ENCODE data around the gene PM20D1.

DNA sequence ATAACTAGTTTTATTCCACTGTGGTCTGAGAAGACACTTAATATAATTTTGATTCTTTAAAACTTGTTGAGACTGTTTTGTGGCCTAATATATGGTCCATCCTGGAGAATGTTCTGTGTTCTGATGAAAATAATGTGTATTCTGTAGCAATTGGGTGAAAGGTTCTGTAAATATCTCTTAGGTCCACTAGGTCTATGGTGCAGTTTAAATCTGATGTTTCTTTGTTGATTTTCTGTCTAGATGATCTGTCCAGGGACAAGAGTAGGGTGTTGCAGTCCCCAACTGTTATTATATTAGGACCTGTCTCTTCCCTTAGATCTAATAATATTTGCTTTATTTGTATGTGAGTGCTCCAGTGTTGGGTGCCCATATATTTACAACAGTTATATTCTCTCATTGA is 33.9 kb upstream of the PM20D1 start:
- TF ChIP-seq, protein P1, sequence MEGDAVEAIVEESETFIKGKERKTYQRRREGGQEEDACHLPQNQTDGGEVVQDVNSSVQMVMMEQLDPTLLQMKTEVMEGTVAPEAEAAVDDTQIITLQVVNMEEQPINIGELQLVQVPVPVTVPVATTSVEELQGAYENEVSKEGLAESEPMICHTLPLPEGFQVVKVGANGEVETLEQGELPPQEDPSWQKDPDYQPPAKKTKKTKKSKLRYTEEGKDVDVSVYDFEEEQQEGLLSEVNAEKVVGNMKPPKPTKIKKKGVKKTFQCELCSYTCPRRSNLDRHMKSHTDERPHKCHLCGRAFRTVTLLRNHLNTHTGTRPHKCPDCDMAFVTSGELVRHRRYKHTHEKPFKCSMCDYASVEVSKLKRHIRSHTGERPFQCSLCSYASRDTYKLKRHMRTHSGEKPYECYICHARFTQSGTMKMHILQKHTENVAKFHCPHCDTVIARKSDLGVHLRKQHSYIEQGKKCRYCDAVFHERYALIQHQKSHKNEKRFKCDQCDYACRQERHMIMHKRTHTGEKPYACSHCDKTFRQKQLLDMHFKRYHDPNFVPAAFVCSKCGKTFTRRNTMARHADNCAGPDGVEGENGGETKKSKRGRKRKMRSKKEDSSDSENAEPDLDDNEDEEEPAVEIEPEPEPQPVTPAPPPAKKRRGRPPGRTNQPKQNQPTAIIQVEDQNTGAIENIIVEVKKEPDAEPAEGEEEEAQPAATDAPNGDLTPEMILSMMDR (IDR thresholded peaks at IDR 0.05 in 4 of 5, conservative IDR thresholded peaks at IDR 0.05 in 1 of 5), result no peak
- TF ChIP-seq POLR2A (IDR thresholded peaks at IDR 0.05), result no peak

Data from gastrocnemius medialis (tissue), 4 donors.